ENCODE measurements around the gene RABAC1.

RABAC1 gene

GRCh38 chr19:41923045-41923788 is 35.9 kb downstream of the RABAC1 start:
- Histone ChIP-seq H3K9me3 (replicated peaks; ENCODE audit: insufficient read depth, low read length) (no peaks in the 10 kb centered on the region), H3K27ac (ENCODE audit: low read length) (no peak overlapping the region), H3F3A (ENCODE audit: insufficient read depth, low read length) (no peaks in the 10 kb centered on the region), H3K4me2 (ENCODE audit: low read depth, low read length) (no peak overlapping the region), H3K27me3 (replicated peaks; ENCODE audit: insufficient read depth, low read length) (peaks cover 77% of the 10 kb centered on the region), H3K4me1 (ENCODE audit: low read length) (0 out of 2 replicates have a peak, but pooled peaks cover 6% of the 10 kb centered on the region), H2AFZ (ENCODE audit: low read length) (no peak overlapping the region), H3K4me3 (ENCODE audit: low read length) (no peak overlapping the region), H4K20me1 (ENCODE audit: insufficient read depth, low read length) (no peaks in the 10 kb centered on the region), H3K9me2 (replicated peaks; ENCODE audit: insufficient read depth, low read length) (no peaks in the 10 kb centered on the region), H3K9ac (ENCODE audit: low read length) (no peak overlapping the region), H3K79me2 (ENCODE audit: low read length) (no peaks in the 10 kb centered on the region), H3K36me3 (replicated peaks; ENCODE audit: insufficient read depth, low read length) (no peaks in the 10 kb centered on the region)
- no peak for TF ChIP-seq CTCF (IDR thresholded peaks at IDR 0.05; ENCODE audit: low read length)
- TF ChIP-seq EZH2 (optimal IDR thresholded peaks at IDR 0.05; ENCODE audit: low read depth, low read length), result no peak
- TF ChIP-seq EZH2phosphoT487 (IDR thresholded peaks at IDR 0.05; ENCODE audit: low read length), result no peak
- DNase-seq, result no peak

- no peak overlapping the region for H3K4me3 ChIP-seq (ENCODE audit: low read length)
- no peaks in the 10 kb centered on the region for H3K36me3 ChIP-seq (replicated peaks; ENCODE audit: insufficient read depth, low read length)
- no peak for TF ChIP-seq CTCF (IDR thresholded peaks at IDR 0.05; ENCODE audit: low read length)
- TF ChIP-seq EZH2phosphoT487 (IDR thresholded peaks at IDR 0.05; ENCODE audit: low read length), result no peak
- TF ChIP-seq EZH2 (optimal IDR thresholded peaks at IDR 0.05; ENCODE audit: low read depth, low read length), result no peak
- H4K20me1 ChIP-seq (ENCODE audit: insufficient read depth, low read length), result no peaks in the 10 kb centered on the region
- H2AFZ ChIP-seq (ENCODE audit: low read length), result no peak overlapping the region
- H3K27ac ChIP-seq (ENCODE audit: low read length), result no peak overlapping the region
- H3K4me1 ChIP-seq (ENCODE audit: low read length), result 0 out of 2 replicates have a peak, but pooled peaks cover 6% of the 10 kb centered on the region
- H3K9ac ChIP-seq (ENCODE audit: low read length), result no peak overlapping the region
- no peaks in the 10 kb centered on the region for H3F3A ChIP-seq (ENCODE audit: insufficient read depth, low read length)
- H3K27me3 ChIP-seq (replicated peaks; ENCODE audit: insufficient read depth, low read length), result peaks cover 72% of the 10 kb centered on the region
- no peak for DNase-seq
- no peak overlapping the region for H3K4me2 ChIP-seq (ENCODE audit: low read depth, low read length)
- H3K9me3 ChIP-seq (replicated peaks; ENCODE audit: insufficient read depth, low read length), result no peaks in the 10 kb centered on the region
- H3K9me2 ChIP-seq (replicated peaks; ENCODE audit: insufficient read depth, low read length), result no peaks in the 10 kb centered on the region
- no peaks in the 10 kb centered on the region for H3K79me2 ChIP-seq (ENCODE audit: low read length)
These were observed 36.5 kb downstream of the RABAC1 start for GRCh38 chr19:41922585-41922984.

GRCh38 chr19:41921577-41922576 is 37.2 kb downstream of the RABAC1 start:
- Histone ChIP-seq H3K9me3 (replicated peaks; ENCODE audit: insufficient read depth, low read length) (no peaks in the 10 kb centered on the region), H3K36me3 (replicated peaks; ENCODE audit: insufficient read depth, low read length) (no peaks in the 10 kb centered on the region), H3K9ac (ENCODE audit: low read length) (no peak overlapping the region), H3K27me3 (replicated peaks; ENCODE audit: insufficient read depth, low read length) (peaks cover 69% of the 10 kb centered on the region), H4K20me1 (ENCODE audit: insufficient read depth, low read length) (no peaks in the 10 kb centered on the region), H3K79me2 (ENCODE audit: low read length) (no peaks in the 10 kb centered on the region), H3K9me2 (replicated peaks; ENCODE audit: insufficient read depth, low read length) (no peaks in the 10 kb centered on the region), H3K27ac (ENCODE audit: low read length) (no peak overlapping the region), H3F3A (ENCODE audit: insufficient read depth, low read length) (no peaks in the 10 kb centered on the region), H3K4me2 (ENCODE audit: low read depth, low read length) (no peak overlapping the region), H3K4me1 (ENCODE audit: low read length) (0 out of 2 replicates have a peak, but pooled peaks cover 6% of the 10 kb centered on the region), H2AFZ (ENCODE audit: low read length) (no peak overlapping the region), H3K4me3 (ENCODE audit: low read length) (no peak overlapping the region)
- DNase-seq, result no peak
- no peak for TF ChIP-seq CTCF (IDR thresholded peaks at IDR 0.05; ENCODE audit: low read length)
- no peak for TF ChIP-seq EZH2phosphoT487 (IDR thresholded peaks at IDR 0.05; ENCODE audit: low read length)
- peak; percentile 86 for TF ChIP-seq EZH2 (optimal IDR thresholded peaks at IDR 0.05; ENCODE audit: low read depth, low read length)

Measured in MM.1S (cell line).